ENCODE results near the gene VAMP2.

DNA sequence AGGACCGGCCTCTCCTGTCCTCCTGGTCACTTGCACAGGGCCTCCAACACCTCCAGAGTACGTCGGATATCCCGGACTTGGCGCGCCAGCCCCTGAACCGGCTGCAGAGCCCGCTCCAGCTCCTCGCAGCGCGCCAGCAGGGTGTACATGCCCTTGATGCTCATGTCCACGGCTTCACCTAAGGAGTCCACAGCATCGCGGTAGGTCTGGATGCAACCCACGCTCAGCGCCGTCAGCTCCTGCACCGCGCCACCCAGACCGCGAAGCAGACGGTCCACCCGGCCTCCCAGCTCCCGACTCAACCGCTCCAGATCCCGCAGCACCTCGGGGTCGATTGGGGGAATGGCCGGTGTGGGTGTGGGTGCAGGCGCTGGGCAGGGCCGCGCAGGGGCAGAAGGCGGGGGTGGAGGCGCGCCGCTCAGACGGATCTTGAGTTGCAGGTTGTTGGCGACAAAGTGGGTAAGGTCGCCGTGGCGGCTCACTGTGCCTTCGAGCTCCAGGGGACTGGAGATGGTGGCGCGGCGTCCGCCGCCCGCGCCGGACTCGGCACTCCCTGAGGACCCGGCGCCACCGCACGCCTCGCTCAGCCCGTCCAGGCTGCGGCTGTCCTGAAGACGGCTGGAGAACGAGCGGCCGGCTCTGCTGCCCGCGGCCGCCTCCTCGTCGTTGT lies 26.4 kb upstream of the VAMP2 start:
- TF ChIP-seq MAX (IDR thresholded peaks at IDR 0.05), result no peak
- no peak for TF ChIP-seq CTCF (IDR thresholded peaks at IDR 0.05)
- TF ChIP-seq HES2 (IDR thresholded peaks at IDR 0.05), result no peak
